ENCODE results near the gene SLC35B1.
"Not testable (repeated sequence)": the region's sequence is repeated elsewhere in the genome, so short reads cannot be mapped to it uniquely, and the experiment has no call there.

SLC35B1 gene

DNA sequence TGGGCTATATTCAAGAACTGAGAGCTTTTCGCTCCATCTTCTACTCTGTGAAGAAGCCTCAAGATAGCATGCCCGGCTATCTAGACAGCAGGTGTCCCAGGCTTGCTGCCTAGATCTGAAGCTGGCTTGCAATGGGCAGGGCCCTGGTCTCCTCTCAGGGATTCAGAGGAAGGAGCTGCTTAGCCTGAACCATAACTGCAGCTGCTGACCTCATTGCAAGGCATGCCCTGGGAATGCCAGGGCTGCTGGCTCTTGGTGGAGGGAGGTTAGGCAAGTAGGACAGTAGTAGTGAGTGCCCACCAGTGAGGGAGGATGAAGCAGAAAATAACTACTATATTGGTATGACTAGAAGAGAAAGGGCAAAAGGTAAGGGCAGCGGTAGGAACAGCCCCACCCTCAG is 21.3 kb upstream of the SLC35B1 start:
- no peak overlapping the region for H3K27ac ChIP-seq (ENCODE audit: low read depth, low read length)
- no peaks in the 10 kb centered on the region for H3K36me3 ChIP-seq (ENCODE audit: control insufficient read depth, insufficient read depth, low read length)
- H2AK5ac ChIP-seq (ENCODE audit: low read length) = no peak overlapping the region
- H3K56ac ChIP-seq (ENCODE audit: low read length) = no peak overlapping the region
- no peak for DNase-seq
- no peak overlapping the region for H2BK5ac ChIP-seq (ENCODE audit: low read length)
- no peak overlapping the region for H2BK120ac ChIP-seq (ENCODE audit: low read depth, low read length)
- H3K27me3 ChIP-seq (ENCODE audit: insufficient read depth, low read length, poor library complexity) = no peaks in the 10 kb centered on the region
- no peak overlapping the region for H3K4ac ChIP-seq (ENCODE audit: low read depth, low read length)
- H4K8ac ChIP-seq (ENCODE audit: low read depth, low read length) = no peak overlapping the region
- H3K9ac ChIP-seq (ENCODE audit: low read length) = no peak overlapping the region
- H3K79me1 ChIP-seq (ENCODE audit: low read length) = no peaks in the 10 kb centered on the region
- no peak overlapping the region for H3K4me3 ChIP-seq (ENCODE audit: low read length)
- no peak overlapping the region for H2BK15ac ChIP-seq (replicated peaks; ENCODE audit: low read depth)
- no CpG with 5 or more reads among the region's 3 CpGs for WGBS (ENCODE audit: extremely low coverage, insufficient coverage, low lambda C conversion rate)
- H3K4me2 ChIP-seq (ENCODE audit: low read length) = no peak overlapping the region
- H3K79me2 ChIP-seq (ENCODE audit: control insufficient read depth, insufficient read depth, low read length) = no peaks in the 10 kb centered on the region
- H4K5ac ChIP-seq (ENCODE audit: low read length) = no peak overlapping the region
- H3K23ac ChIP-seq (ENCODE audit: low read length) = no peak overlapping the region
- H3K18ac ChIP-seq (ENCODE audit: low read length) = no peak overlapping the region
- no peaks in the 10 kb centered on the region for H3K4me1 ChIP-seq (ENCODE audit: control insufficient read depth, low read depth, low read length)

DNA sequence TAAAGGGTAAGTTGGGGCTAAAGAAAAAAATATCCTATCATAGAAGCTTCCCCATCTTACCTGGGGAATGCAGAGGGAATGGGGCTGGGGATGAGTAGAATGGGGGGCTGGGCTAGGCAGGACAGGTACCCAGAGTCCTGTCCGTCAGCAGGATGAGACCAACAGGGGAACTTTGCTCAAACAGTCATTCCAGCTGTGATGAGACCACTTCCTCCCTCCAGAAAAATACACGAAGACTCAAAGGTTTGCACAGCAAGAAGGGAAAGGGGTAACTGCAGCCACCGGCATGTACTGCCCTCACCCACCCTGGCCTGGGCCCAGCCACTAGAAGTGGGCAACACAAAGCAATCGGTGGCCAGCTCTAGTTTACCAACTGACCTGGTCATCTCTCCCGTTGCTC is 20.7 kb upstream of the SLC35B1 start:
- H3K4me3 ChIP-seq (ENCODE audit: low read length) = no peak overlapping the region
- DNase-seq = no peak
- H3K27ac ChIP-seq (ENCODE audit: low read depth, low read length) = no peak overlapping the region
- no peak overlapping the region for H2BK15ac ChIP-seq (replicated peaks; ENCODE audit: low read depth)
- H3K36me3 ChIP-seq (ENCODE audit: control insufficient read depth, insufficient read depth, low read length) = no peaks in the 10 kb centered on the region
- H3K4me1 ChIP-seq (ENCODE audit: control insufficient read depth, low read depth, low read length) = no peaks in the 10 kb centered on the region
- H3K9ac ChIP-seq (ENCODE audit: low read length) = no peak overlapping the region
- no peak overlapping the region for H3K4me2 ChIP-seq (ENCODE audit: low read length)
- H3K79me2 ChIP-seq (ENCODE audit: control insufficient read depth, insufficient read depth, low read length) = no peaks in the 10 kb centered on the region
- no peak overlapping the region for H3K18ac ChIP-seq (ENCODE audit: low read length)
- no peak overlapping the region for H3K23ac ChIP-seq (ENCODE audit: low read length)
- no peak overlapping the region for H3K56ac ChIP-seq (ENCODE audit: low read length)
- H4K8ac ChIP-seq (ENCODE audit: low read depth, low read length) = no peak overlapping the region
- no peaks in the 10 kb centered on the region for H3K79me1 ChIP-seq (ENCODE audit: low read length)
- H3K27me3 ChIP-seq (ENCODE audit: insufficient read depth, low read length, poor library complexity) = no peaks in the 10 kb centered on the region
- no peak overlapping the region for H2BK5ac ChIP-seq (ENCODE audit: low read length)
- no peak overlapping the region for H2BK120ac ChIP-seq (ENCODE audit: low read depth, low read length)
- no peak overlapping the region for H2AK5ac ChIP-seq (ENCODE audit: low read length)
- no peak overlapping the region for H3K4ac ChIP-seq (ENCODE audit: low read depth, low read length)
- no peak overlapping the region for H4K5ac ChIP-seq (ENCODE audit: low read length)
- no CpG with 5 or more reads among the region's 5 CpGs for WGBS (ENCODE audit: extremely low coverage, insufficient coverage, low lambda C conversion rate)

GRCh38 chr17:49727380-49727779 is 19.6 kb upstream of the SLC35B1 start:
- Histone ChIP-seq H3K18ac (ENCODE audit: low read length) (no peak overlapping the region), H3K4me3 (ENCODE audit: low read length) (no peak overlapping the region), H4K8ac (ENCODE audit: low read depth, low read length) (no peak overlapping the region), H3K4me1 (ENCODE audit: control insufficient read depth, low read depth, low read length) (no peaks in the 10 kb centered on the region), H3K79me1 (ENCODE audit: low read length) (no peaks in the 10 kb centered on the region), H4K5ac (ENCODE audit: low read length) (no peak overlapping the region), H3K27ac (ENCODE audit: low read depth, low read length) (no peak overlapping the region), H3K56ac (ENCODE audit: low read length) (no peak overlapping the region), H3K27me3 (ENCODE audit: insufficient read depth, low read length, poor library complexity) (no peaks in the 10 kb centered on the region), H2BK15ac (replicated peaks; ENCODE audit: low read depth) (no peak overlapping the region), H2AK5ac (ENCODE audit: low read length) (no peak overlapping the region), H3K4ac (ENCODE audit: low read depth, low read length) (no peak overlapping the region), H3K4me2 (ENCODE audit: low read length) (no peak overlapping the region), H3K9ac (ENCODE audit: low read length) (no peak overlapping the region), H3K23ac (ENCODE audit: low read length) (no peak overlapping the region), H3K79me2 (ENCODE audit: control insufficient read depth, insufficient read depth, low read length) (no peaks in the 10 kb centered on the region), H3K36me3 (ENCODE audit: control insufficient read depth, insufficient read depth, low read length) (no peaks in the 10 kb centered on the region), H2BK5ac (ENCODE audit: low read length) (no peak overlapping the region), H2BK120ac (ENCODE audit: low read depth, low read length) (no peak overlapping the region)
- no peak for DNase-seq
- WGBS (ENCODE audit: extremely low coverage, insufficient coverage, low lambda C conversion rate) = no CpG with 5 or more reads among the region's 4 CpGs

DNA sequence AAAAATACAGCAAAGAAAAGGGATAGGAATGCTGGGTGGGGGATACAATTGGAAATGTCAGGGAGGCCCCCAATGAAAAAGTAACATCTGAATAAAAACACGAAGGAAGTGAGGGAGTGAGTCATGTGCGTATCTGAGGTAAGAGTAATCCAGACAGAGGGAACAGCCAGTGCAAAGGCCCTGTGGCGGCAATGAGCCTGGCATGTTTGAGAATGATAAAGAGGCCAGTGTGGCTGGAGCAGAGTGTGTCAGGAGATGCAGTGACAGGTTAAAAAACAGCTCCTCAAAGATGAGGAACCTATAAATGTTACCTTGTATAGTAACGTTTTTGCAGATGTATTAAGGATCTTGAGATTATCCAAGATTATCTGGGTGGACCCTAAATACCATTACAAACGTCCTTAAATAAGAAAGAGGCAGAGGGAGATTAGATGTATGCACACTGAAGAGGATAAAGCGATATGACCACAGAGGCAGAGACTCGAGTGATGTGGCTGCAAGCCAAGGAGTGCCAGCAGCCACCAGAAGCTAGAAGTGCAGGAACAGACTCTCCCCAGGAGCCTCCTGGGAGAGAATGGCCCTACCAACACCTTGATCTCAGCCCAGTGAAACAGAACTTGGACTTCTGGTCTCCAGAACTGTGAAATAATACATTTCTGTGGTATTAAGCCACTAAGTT is 17.8 kb upstream of the SLC35B1 start:
- Histone ChIP-seq H3K79me2 (ENCODE audit: control insufficient read depth, insufficient read depth, low read length) (no peaks in the 10 kb centered on the region), H3K27me3 (ENCODE audit: insufficient read depth, low read length, poor library complexity) (no peaks in the 10 kb centered on the region), H3K4ac (ENCODE audit: low read depth, low read length) (no peak overlapping the region), H3K9ac (ENCODE audit: low read length) (no peak overlapping the region), H3K36me3 (ENCODE audit: control insufficient read depth, insufficient read depth, low read length) (no peaks in the 10 kb centered on the region), H3K79me1 (ENCODE audit: low read length) (no peaks in the 10 kb centered on the region), H3K23ac (ENCODE audit: low read length) (no peak overlapping the region), H3K4me1 (ENCODE audit: control insufficient read depth, low read depth, low read length) (no peaks in the 10 kb centered on the region), H3K4me3 (ENCODE audit: low read length) (no peak overlapping the region), H3K18ac (ENCODE audit: low read length) (no peak overlapping the region), H2BK5ac (ENCODE audit: low read length) (no peak overlapping the region), H2BK15ac (replicated peaks; ENCODE audit: low read depth) (no peak overlapping the region), H2AK5ac (ENCODE audit: low read length) (no peak overlapping the region), H3K4me2 (ENCODE audit: low read length) (no peak overlapping the region), H3K56ac (ENCODE audit: low read length) (no peak overlapping the region), H4K8ac (ENCODE audit: low read depth, low read length) (no peak overlapping the region), H2BK120ac (ENCODE audit: low read depth, low read length) (no peak overlapping the region), H3K27ac (ENCODE audit: low read depth, low read length) (no peak overlapping the region), H4K5ac (ENCODE audit: low read length) (no peak overlapping the region)
- WGBS (ENCODE audit: extremely low coverage, insufficient coverage, low lambda C conversion rate) = no CpG with 5 or more reads among the region's 7 CpGs
- DNase-seq = no peak

DNA sequence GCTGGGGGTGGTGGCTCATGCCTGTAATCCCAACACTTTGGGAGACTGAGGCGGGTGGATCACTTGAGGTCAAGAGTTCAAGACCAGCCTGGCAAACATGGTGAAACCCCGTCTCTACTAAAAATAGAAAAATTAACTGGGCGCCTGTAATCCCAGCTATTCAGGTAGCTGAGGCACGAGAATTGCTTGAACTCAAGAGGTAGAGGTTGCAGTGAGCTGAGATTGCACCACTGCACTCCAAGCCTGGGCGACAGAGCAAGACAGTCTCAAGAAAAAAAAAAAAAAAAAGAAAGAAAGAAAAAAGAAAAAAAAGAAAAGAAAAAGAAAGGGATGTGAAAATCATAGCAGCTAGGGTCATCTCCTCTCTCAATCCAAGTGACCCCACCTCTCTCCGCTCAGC is 16.8 kb upstream of the SLC35B1 start:
- WGBS (ENCODE audit: extremely low coverage, insufficient coverage, low lambda C conversion rate) = no CpG with 5 or more reads among the region's 6 CpGs
- not testable (repeated sequence) for H3K4me1 ChIP-seq (ENCODE audit: control insufficient read depth, low read depth, low read length); H4K5ac ChIP-seq (ENCODE audit: low read length); H3K4me3 ChIP-seq (ENCODE audit: low read length); H3K27me3 ChIP-seq (ENCODE audit: insufficient read depth, low read length, poor library complexity); H2AK5ac ChIP-seq (ENCODE audit: low read length); H2BK120ac ChIP-seq (ENCODE audit: low read depth, low read length); H3K4ac ChIP-seq (ENCODE audit: low read depth, low read length); H3K36me3 ChIP-seq (ENCODE audit: control insufficient read depth, insufficient read depth, low read length); H3K18ac ChIP-seq (ENCODE audit: low read length); H3K9ac ChIP-seq (ENCODE audit: low read length); H3K56ac ChIP-seq (ENCODE audit: low read length); H3K23ac ChIP-seq (ENCODE audit: low read length); DNase-seq; H3K79me1 ChIP-seq (ENCODE audit: low read length); H4K8ac ChIP-seq (ENCODE audit: low read depth, low read length); H3K27ac ChIP-seq (ENCODE audit: low read depth, low read length); H2BK5ac ChIP-seq (ENCODE audit: low read length); H3K4me2 ChIP-seq (ENCODE audit: low read length); H2BK15ac ChIP-seq (replicated peaks; ENCODE audit: low read depth); H3K79me2 ChIP-seq (ENCODE audit: control insufficient read depth, insufficient read depth, low read length)

- WGBS (ENCODE audit: extremely low coverage, insufficient coverage, low lambda C conversion rate) = no CpG with 5 or more reads among the region's 8 CpGs
- Histone ChIP-seq H3K27me3 (ENCODE audit: insufficient read depth, low read length, poor library complexity) (no peaks in the 10 kb centered on the region), H2AK5ac (ENCODE audit: low read length) (no peak overlapping the region), H3K4me1 (ENCODE audit: control insufficient read depth, low read depth, low read length) (no peaks in the 10 kb centered on the region), H3K18ac (ENCODE audit: low read length) (no peak overlapping the region), H4K8ac (ENCODE audit: low read depth, low read length) (no peak overlapping the region), H2BK120ac (ENCODE audit: low read depth, low read length) (no peak overlapping the region), H3K23ac (ENCODE audit: low read length) (no peak overlapping the region), H3K56ac (ENCODE audit: low read length) (no peak overlapping the region), H2BK15ac (replicated peaks; ENCODE audit: low read depth) (no peak overlapping the region), H3K79me2 (ENCODE audit: control insufficient read depth, insufficient read depth, low read length) (no peaks in the 10 kb centered on the region), H3K4me2 (ENCODE audit: low read length) (no peak overlapping the region), H3K4ac (ENCODE audit: low read depth, low read length) (no peak overlapping the region), H3K9ac (ENCODE audit: low read length) (no peak overlapping the region), H3K27ac (ENCODE audit: low read depth, low read length) (no peak overlapping the region), H2BK5ac (ENCODE audit: low read length) (no peak overlapping the region), H3K4me3 (ENCODE audit: low read length) (no peak overlapping the region), H4K5ac (ENCODE audit: low read length) (no peak overlapping the region), H3K79me1 (ENCODE audit: low read length) (no peaks in the 10 kb centered on the region), H3K36me3 (ENCODE audit: control insufficient read depth, insufficient read depth, low read length) (no peaks in the 10 kb centered on the region)
- DNase-seq = no peak
These were observed 15.7 kb upstream of the SLC35B1 start for GRCh38 chr17:49723423-49723822.

Data from mesendoderm (in vitro differentiated cells).